Subcutaneous adipose tissue (tissue), 4 donors: Measurements from ENCODE around the gene WIZ. TPM values are rescaled to one million over a fixed set of nuclear protein-coding genes. Genes with fewer than 3 reads are reported as not detected.

Experiments
- CTCF ChIP-seq: fragments of 450-650 bp; IDR thresholded peaks from one replicate; pipeline ENCODE4 v1.5.1; 2016; ENCODE audit warnings: low read depth, mild to moderate bottlenecking, control low read depth, antibody characterized with exemption, moderate library complexity
- total RNA-seq, 4 donors: library from RNA; depleted of rRNA; stranded (reverse); fragments of >200 nt; gene quantifications; one replicate each; pipeline ENCODE4 v1.1.0, GENCODE V29; 2016

Gene WIZ
- total RNA-seq, 4 donors from 2014 or later: 14.8 to 48.2 (median 20.0) TPM

- no peak for TF ChIP-seq CTCF
Measured at GRCh38 chr19:15445227-15445605, 4.5 kb downstream of the WIZ start.

- no peak for TF ChIP-seq CTCF
Measured at GRCh38 chr19:15444505-15445226, 5.1 kb downstream of the WIZ start.

GRCh38 chr19:15443838-15444237 lies 5.9 kb downstream of the WIZ start:
- TF ChIP-seq CTCF: no peak

- no peak for TF ChIP-seq CTCF
Measured at GRCh38 chr19:15443325-15443724, 6.4 kb downstream of the WIZ start.

GRCh38 chr19:15442142-15442920 lies 7.4 kb downstream of the WIZ start:
- no peak for TF ChIP-seq CTCF

- TF ChIP-seq CTCF: no peak
Measured at GRCh38 chr19:15441317-15441716, 8.4 kb downstream of the WIZ start.

- no peak for TF ChIP-seq CTCF
Measured at GRCh38 chr19:15439821-15440641, 9.7 kb downstream of the WIZ start.
